K562 (cell line): ENCODE results near the gene PODNL1. TPM values are rescaled to one million over a fixed set of nuclear protein-coding genes. Genes with fewer than 3 reads are reported as not detected.

Experiments
- ATAC-seq: fragments of 200-7000 bp; cut with Tn5 transposase; 3 replicates; pipeline ENCODE4 v1.9.1; 2020; ENCODE audit warnings: moderate library complexity
- BruUV-seq: library from RNA; stranded (reverse); fragments of 400-500 nt; replicated peaks from 2 replicates; lab custom pipeline; 2021; lab: Mats Ljungman, UMichigan
- CTCF ChIA-PET: fragments of 300-600 bp; formaldehyde crosslinking; extraction: SDS; loops from one replicate; lab custom pipeline; 2021; ENCODE audit warnings: low intra/inter-chr PET ratio; lab: Yijun Ruan, JAX
- POLR2A ChIA-PET: fragments of 300-600, 350-650 bp; sonication (Branson Sonifier 250); formaldehyde crosslinking; extraction: SDS; loops from one replicate; lab custom pipeline; 2021; ENCODE audit warnings: antibody characterized with exemption, inconsistent platforms; lab: Yijun Ruan, JAX
- DNase-seq, 4 experiments: peaks; one replicate each; pipeline versions ENCODE4 v3.0.0 to v3.0.0-alpha.2; 2011 to 2018; ENCODE audit warnings: low spot score in 3 of 4, mixed read lengths in 3 of 4; ENCODE audit errors: extremely low read depth in 1 of 4
- FAIRE-seq: peaks from 2 replicates; lab custom pipeline; 2011; peaks lifted over from hg19 to GRCh38; lab: Jason Lieb, UNC
- H2AFZ ChIP-seq: 2 replicates; pipeline ENCODE4 v1.6.0; 2011; ENCODE audit warnings: low read depth, low read length, control low read depth, inconsistent platforms
- H3K27ac ChIP-seq: fragments of 200-600 bp; 3 replicates; pipeline ENCODE4 v1.8.0; 2011; ENCODE audit warnings: low read depth, mild to moderate bottlenecking, control low read depth, inconsistent platforms, low read length, moderate library complexity, mixed read lengths; ENCODE audit errors: extremely low read depth
- H3K27me3 ChIP-seq, 2 experiments: fragments of 300-600 bp in 1 of 2; 2 replicates in 1 of 2; 3 replicates in 1 of 2; pipeline versions ENCODE4 v1.6.0 to v1.8.0; 2011; ENCODE audit warnings: inconsistent platforms in 2 of 2, low read length in 2 of 2, mild to moderate bottlenecking in 1 of 2, mixed read lengths in 1 of 2, moderate library complexity in 1 of 2; ENCODE audit not compliant: control insufficient read depth in 2 of 2, insufficient read depth in 2 of 2
- H3K36me3 ChIP-seq: fragments of 300-600 bp; 3 replicates; pipeline ENCODE4 v1.8.0; 2011; ENCODE audit warnings: mild to moderate bottlenecking, low read length, inconsistent platforms; ENCODE audit not compliant: control insufficient read depth, insufficient read depth
- H3K4me1 ChIP-seq, 2 experiments: fragments of 200-600 bp in 1 of 2; replicated peaks in 1 of 2; 2 replicates in 1 of 2; 3 replicates in 1 of 2; pipeline versions ENCODE4 v1.5.1 to v1.8.0; 2011; ENCODE audit warnings: inconsistent platforms in 2 of 2, low read length in 2 of 2, mild to moderate bottlenecking in 1 of 2, mixed read lengths in 1 of 2, moderate library complexity in 1 of 2; ENCODE audit not compliant: control insufficient read depth in 2 of 2, insufficient read depth in 2 of 2
- H3K4me2 ChIP-seq: 2 replicates; pipeline ENCODE4 v1.6.1; 2011; ENCODE audit warnings: low read length, control low read depth, inconsistent platforms, mixed read lengths; ENCODE audit not compliant: insufficient read depth
- H3K4me3 ChIP-seq: fragments of 200-600 bp; sonication (generic), shearing (Covaris generic); 2 replicates; pipeline ENCODE4 v1.5.1; 2016; ENCODE audit warnings: control low read depth, inconsistent platforms
- H3K79me2 ChIP-seq: fragments of 200-600 bp; 3 replicates; pipeline ENCODE4 v1.8.0; 2011; ENCODE audit warnings: low read length, inconsistent platforms; ENCODE audit not compliant: control insufficient read depth, insufficient read depth
- H3K9ac ChIP-seq, 2 experiments: 2 replicates each; pipeline versions ENCODE4 v1.6.0 to v1.6.1; 2011; ENCODE audit warnings: low read depth in 2 of 2, low read length in 2 of 2, control low read depth in 1 of 2, inconsistent platforms in 1 of 2, mild to moderate bottlenecking in 1 of 2, mixed read lengths in 1 of 2; ENCODE audit not compliant: insufficient read depth in 1 of 2
- H3K9me1 ChIP-seq: one replicate; pipeline ENCODE4 v1.6.0; 2011; ENCODE audit warnings: inconsistent platforms, mild to moderate bottlenecking, low read length, moderate library complexity; ENCODE audit not compliant: control insufficient read depth, insufficient read depth
- H3K9me3 ChIP-seq: replicated peaks from 2 replicates; pipeline ENCODE4 v1.5.1; 2011; ENCODE audit warnings: low read depth, low read length, inconsistent platforms; ENCODE audit not compliant: control insufficient read depth, insufficient read depth
- H4K20me1 ChIP-seq: replicated peaks from 2 replicates; pipeline ENCODE4 v1.6.1; 2011; ENCODE audit warnings: low read length, inconsistent platforms, mixed read lengths; ENCODE audit not compliant: control insufficient read depth, insufficient read depth
- HMGN3 ChIP-seq: IDR thresholded peaks from 2 replicates; pipeline ENCODE4 v1.6.1; 2011; ENCODE audit warnings: borderline replicate concordance, low read depth, mild to moderate bottlenecking, mixed read lengths, low read length; ENCODE audit not compliant: insufficient read length; ENCODE audit errors: extremely low read depth
- MAFF ChIP-seq: IDR thresholded peaks from 2 replicates; pipeline ENCODE4 v1.6.1; 2012; ENCODE audit warnings: low read length, improper control_type of control experiment
- MTA2 ChIP-seq: fragments of 450-650 bp; IDR thresholded peaks from 2 replicates; pipeline ENCODE4 v1.6.1; 2016; ENCODE audit warnings: low read depth
- MTA3 ChIP-seq: fragments of 450-650 bp; formaldehyde crosslinking; IDR thresholded peaks from 2 replicates; pipeline ENCODE4 v1.6.1; 2017; ENCODE audit warnings: mild to moderate bottlenecking, borderline replicate concordance
- PTBP1 ChIP-seq: fragments of 200-400 bp; formaldehyde crosslinking; IDR thresholded peaks from 2 replicates; pipeline ENCODE4 v1.6.1; 2017; ENCODE audit warnings: low read depth, low read length
- RBFOX2 ChIP-seq: fragments of 200-400 bp; formaldehyde crosslinking; IDR thresholded peaks from 2 replicates; pipeline ENCODE4 v1.6.1; 2017; ENCODE audit warnings: low read depth, mild to moderate bottlenecking, low read length, moderate library complexity
- RFX5 ChIP-seq: IDR thresholded peaks from 2 replicates; pipeline ENCODE4 v1.6.1; 2011; ENCODE audit warnings: low read depth, mild to moderate bottlenecking, improper control_type of control experiment, low read length
- RUNX1 ChIP-seq: sonication (generic); IDR thresholded peaks from 2 replicates; pipeline ENCODE4 v1.6.1; 2016; ENCODE audit warnings: antibody characterized with exemption, low read depth
- SMARCB1 ChIP-seq: IDR thresholded peaks from 2 replicates; pipeline ENCODE4 v1.6.1; 2011; ENCODE audit warnings: improper control_type of control experiment, low read depth; ENCODE audit not compliant: insufficient read length
- THAP7 ChIP-seq: fragments of 250-450 bp; sonication (Bioruptor Pico); IDR thresholded peaks from 2 replicates; pipeline ENCODE4 v1.5.0; 2021
- VEZF1 ChIP-seq: fragments of 200-800 bp; sonication (Bioruptor generic); IDR thresholded peaks from 2 replicates; pipeline ENCODE4 v1.6.1; 2017; ENCODE audit warnings: missing genetic modification characterization, missing compliant biosample characterization
- ZNF217 ChIP-seq: sonication (generic); formaldehyde crosslinking; IDR thresholded peaks from 2 replicates; pipeline ENCODE4 v1.8.0; 2022; ENCODE audit warnings: mild to moderate bottlenecking, missing genetic modification reagents
- ZNF318 ChIP-seq, 2 experiments: fragments of 450-650 bp; IDR thresholded peaks; 2 replicates each; pipeline ENCODE4 v1.6.1; 2016; ENCODE audit warnings: mild to moderate bottlenecking in 2 of 2, borderline replicate concordance in 1 of 2, low read depth in 1 of 2, moderate library complexity in 1 of 2
- WGBS: fragments of 100-300 bp; shearing (Covaris generic); methylation state at CpG from one replicate; pipeline ENCODE4 v1.1.6; 2016; ENCODE audit warnings: low coverage, mixed read lengths; ENCODE audit not compliant: insufficient coverage; ENCODE audit errors: missing lambda C conversion rate; 5-methylcytosine and 5-hydroxymethylcytosine counted together
- in situ Hi-C: fragments of 300-500 bp; cut with MboI; formaldehyde crosslinking; loops from 4 replicates; pipeline ENCODE4 v1.15.0; 2018; ENCODE audit warnings: inconsistent platforms, mixed read lengths
- intact Hi-C: fragments of 100-400 bp; cut with micrococcal nuclease; formaldehyde crosslinking; loops from 2 replicates; pipeline ENCODE4 v1.14.2; 2022
- polyA plus RNA-seq, 8 experiments: library from polyadenylated mRNA; depleted of rRNA in 4 of 8; stranded (reverse) in 5 of 8; unstranded in 3 of 8; fragments of >200 nt; fragmentation: Nextera tagmentation in 2 of 8; fragmentation: Illumina TruSeq in 1 of 8; extraction: Ambion mirVana in 2 of 8; extraction: Trizol in 1 of 8; gene quantifications; 2 replicates each; pipeline versions ENCODE4 v1.2.1 to v1.2.3, GENCODE V29; 2011 to 2014; ENCODE audit warnings: inconsistent platforms in 1 of 8, missing spikeins in 1 of 8
- total RNA-seq, 7 experiments: library from RNA; depleted of rRNA in 6 of 7; stranded (reverse); fragments of >200 nt in 6 of 7; fragmentation: Illumina TruSeq in 2 of 7; extraction: Trizol in 2 of 7; gene quantifications; 2 replicates each; pipeline versions ENCODE4 v1.2.1 to v1.2.3, GENCODE V29; 2011 to 2021; ENCODE audit warnings: low replicate concordance in 1 of 7

Gene PODNL1
- total and polyA plus RNA-seq, 9 of the 15 experiments (the other 6 are each of a cell fraction or from before 2014, with no cell fraction given) = 0.18 to 0.47 (median 0.23) TPM; not detected in 3

GRCh38 chr19:13969897-13970296 lies 31.7 kb upstream of the PODNL1 start:
- no peak overlapping the region for H3K4me3 ChIP-seq
- in situ Hi-C loops (no loop called here), intact Hi-C loops (no loop called here)
- no peak overlapping the region for H2AFZ ChIP-seq
- H3K36me3 ChIP-seq = peaks cover 72% of the 10 kb centered on the region
- peaks cover 0 to 10% of the 10 kb centered on the region in 2 experiments; a peak in 2 of 5 replicates for H3K4me1 ChIP-seq
- H3K27me3 ChIP-seq = no peaks in the 10 kb centered on the region
- POLR2A ChIA-PET = interaction anchor here (0.6 kb wide), 1 partner anchor 91 kb away, joined by 3 read pairs; no protein-coding TSS in a partner anchor
- CTCF ChIA-PET = no interaction called here
- no peak overlapping the region for H3K27ac ChIP-seq
- FAIRE-seq (no peak), ATAC-seq (no peak), DNase-seq (no peak)
- H4K20me1 ChIP-seq = no peaks in the 10 kb centered on the region
- 97% methylated on average over 12 of the region's 18 CpGs for WGBS
- no peak overlapping the region for H3K4me2 ChIP-seq
- H3K9ac ChIP-seq = no peak overlapping the region; a peak in 1 of 4 replicates
- BruUV-seq = no TSS peak
- no peaks in the 10 kb centered on the region for H3K79me2 ChIP-seq
- H3K9me3 ChIP-seq = no peaks in the 10 kb centered on the region
- TF ChIP-seq RFX5 = no peak
- no peak for TF ChIP-seq MAFF
- TF ChIP-seq RBFOX2 = no peak
- TF ChIP-seq SMARCB1 = no peak
- no peak for TF ChIP-seq PTBP1
- TF ChIP-seq THAP7 = no peak
- TF ChIP-seq MTA3 = no peak
- no peak for TF ChIP-seq ZNF217
- no peak for TF ChIP-seq ZNF318 (IDR thresholded peaks at IDR 0.05; ENCODE audit: borderline replicate concordance in 1 of 2, low read depth in 1 of 2)
- no peak for TF ChIP-seq HMGN3
- TF ChIP-seq RUNX1 = no peak
- no peak for TF ChIP-seq VEZF1 (CRISPR knock-in tag)
- TF ChIP-seq MTA2 = no peak
- H3K9me1 ChIP-seq = no peaks in the 10 kb centered on the region
